Stomach (tissue), 4 donors: Measurements from ENCODE around the gene RRH.

Source experiments
- CTCF ChIP-seq, 7 experiments: fragments of 450-650 bp in 4 of 7; fragments of 200-600 bp in 3 of 7; sonication (generic) in 3 of 7; IDR thresholded peaks; one replicate each; pipeline ENCODE4 v1.5.1; 2016 to 2019; ENCODE audit warnings: antibody characterized with exemption in 7 of 7, control low read depth in 2 of 7, mild to moderate bottlenecking in 1 of 7
- POLR2A ChIP-seq, 4 donors: fragments of 450-650 bp; IDR thresholded peaks; one replicate each; pipeline ENCODE4 v1.6.1; 2016; ENCODE audit warnings: antibody characterized with exemption in 4 of 4, control low read depth in 2 of 4, mild to moderate bottlenecking in 1 of 4, moderate library complexity in 1 of 4
- POLR2AphosphoS5 ChIP-seq, 3 donors: sonication (generic); formaldehyde crosslinking; IDR thresholded peaks; one replicate each; pipeline ENCODE4 v1.6.1; 2016; ENCODE audit warnings: antibody characterized with exemption in 3 of 3

- TF ChIP-seq CTCF (IDR thresholded peaks at IDR 0.05) (no peak), POLR2AphosphoS5 (IDR thresholded peaks at IDR 0.05) (no peak), POLR2A (IDR thresholded peaks at IDR 0.05) (no peak)
Observed at GRCh38 chr4:109847896-109848442, 20.2 kb downstream of the RRH start, which contains the start of gene LRIT3.
